HCT116 (cell line): ENCODE measurements around the gene TOX4.

ENCODE experiments used
- CTCF ChIP-seq, 3 experiments: fragments of 200-600 bp in 1 of 3; sonication (generic) in 1 of 3; IDR thresholded peaks in 2 of 3; conservative IDR thresholded peaks in 1 of 3; 2 replicates each; pipeline ENCODE4 v1.5.1; 2012 to 2017; ENCODE audit warnings: low read depth in 2 of 3, low read length in 2 of 3, antibody characterized with exemption in 1 of 3, borderline replicate concordance in 1 of 3, control low read depth in 1 of 3, mild to moderate bottlenecking in 1 of 3, mixed read lengths in 1 of 3, mixed run types in 1 of 3, moderate library complexity in 1 of 3; ENCODE audit not compliant: insufficient read depth in 1 of 3
- ELF1 ChIP-seq: IDR thresholded peaks from 2 replicates; pipeline ENCODE4 v1.6.1; 2012; ENCODE audit warnings: low read depth, borderline replicate concordance
- EZH2 ChIP-seq: fragments of 200-600 bp; sonication (generic); IDR thresholded peaks from 2 replicates; pipeline ENCODE4 v1.6.1; 2017; ENCODE audit warnings: antibody characterized with exemption, mixed run types
- EZH2phosphoT487 ChIP-seq: fragments of 200-600 bp; IDR thresholded peaks from 2 replicates; pipeline ENCODE4 v1.6.1; 2018; ENCODE audit warnings: antibody characterized with exemption, borderline replicate concordance
- JUND ChIP-seq: IDR thresholded peaks from 2 replicates; pipeline ENCODE4 v1.6.1; 2012
- POLR2A ChIP-seq: IDR thresholded peaks from 2 replicates; pipeline ENCODE4 v1.7.0; 2011; ENCODE audit warnings: borderline replicate concordance; ENCODE audit not compliant: insufficient read depth, insufficient read length; ENCODE audit errors: extremely low read depth
- POLR2AphosphoS5 ChIP-seq: IDR thresholded peaks from 2 replicates; pipeline ENCODE4 v1.6.1; 2011; ENCODE audit warnings: mild to moderate bottlenecking, low read depth, low read length, moderate library complexity
- RAD21 ChIP-seq: IDR thresholded peaks from 2 replicates; pipeline ENCODE4 v1.6.1; 2012; ENCODE audit warnings: low read depth, mild to moderate bottlenecking
- REST ChIP-seq: IDR thresholded peaks from 2 replicates; pipeline ENCODE4 v1.6.1; 2012; ENCODE audit warnings: low read depth

- no peak for TF ChIP-seq RAD21
- no peak for TF ChIP-seq CTCF (IDR thresholded peaks at IDR 0.05 in 2 of 3, conservative IDR thresholded peaks at IDR 0.05 in 1 of 3; ENCODE audit: borderline replicate concordance in 1 of 3, insufficient read depth in 1 of 3, low read depth in 2 of 3, low read length in 2 of 3)
- TF ChIP-seq EZH2, result no peak
- TF ChIP-seq EZH2phosphoT487, result no peak
- TF ChIP-seq REST, result no peak
- TF ChIP-seq POLR2A, result no peak
- TF ChIP-seq JUND, result no peak
- TF ChIP-seq POLR2AphosphoS5, result no peak
- TF ChIP-seq ELF1, result no peak
Measured at GRCh38 chr14:21505012-21505553, 28.1 kb downstream of the TOX4 start.
